Endothelial cell of umbilical vein (primary cell): Measurements from ENCODE around the gene KLHL17. TPM values are rescaled to one million over a fixed set of nuclear protein-coding genes. Genes with fewer than 3 reads are reported as not detected.

Experiments
- BruUV-seq: library from RNA; stranded (reverse); fragments of 400-500 nt; replicated peaks from 2 replicates; lab custom pipeline; 2021; lab: Mats Ljungman, UMichigan
- CTCF ChIA-PET: fragments of 300-600, 350-600 bp; sonication (Branson Sonifier 250); formaldehyde crosslinking; loops from one replicate; lab custom pipeline; 2021; ENCODE audit warnings: antibody characterized with exemption, inconsistent platforms; lab: Charles Lee
- POLR2A ChIA-PET: fragments of 300-600, 350-600 bp; sonication (Branson Sonifier 250); formaldehyde crosslinking; loops from one replicate; lab custom pipeline; 2021; ENCODE audit warnings: antibody characterized with exemption, inconsistent platforms; lab: Charles Lee
- DNase-seq: peaks from one replicate; pipeline ENCODE4 v3.0.0-alpha.2; 2011; ENCODE audit warnings: low read depth, low spot score
- FAIRE-seq: peaks from 2 replicates; lab custom pipeline; 2011; peaks lifted over from hg19 to GRCh38; lab: Jason Lieb, UNC
- H2AFZ ChIP-seq: 2 replicates; pipeline ENCODE4 v1.6.0; 2012; ENCODE audit warnings: low read depth, low read length, control low read depth, inconsistent platforms
- H3K27ac ChIP-seq: 2 replicates; pipeline ENCODE4 v1.5.1; 2011; ENCODE audit warnings: low read depth, mild to moderate bottlenecking, control low read depth, low read length, moderate library complexity; ENCODE audit not compliant: insufficient read depth
- H3K27me3 ChIP-seq, 2 experiments: 2 replicates each; pipeline versions ENCODE4 v1.6.0 to v1.6.1; 2011; ENCODE audit warnings: low read length in 2 of 2, mixed read lengths in 1 of 2; ENCODE audit not compliant: control insufficient read depth in 2 of 2, insufficient read depth in 2 of 2
- H3K36me3 ChIP-seq, 2 experiments: 2 replicates in 1 of 2; 3 replicates in 1 of 2; pipeline ENCODE4 v1.5.1; 2011; ENCODE audit warnings: low read length in 2 of 2, mild to moderate bottlenecking in 1 of 2, moderate library complexity in 1 of 2; ENCODE audit not compliant: control insufficient read depth in 2 of 2, insufficient read depth in 2 of 2; ENCODE audit errors: extremely low read depth in 1 of 2
- H3K4me1 ChIP-seq: 3 replicates; pipeline ENCODE4 v1.5.1; 2011; ENCODE audit warnings: mild to moderate bottlenecking, low read length; ENCODE audit not compliant: control insufficient read depth, insufficient read depth; ENCODE audit errors: extremely low read depth
- H3K4me2 ChIP-seq: 2 replicates; pipeline ENCODE4 v1.6.1; 2011; ENCODE audit warnings: low read length, control low read depth, mixed read lengths; ENCODE audit not compliant: insufficient read depth
- H3K4me3 ChIP-seq, 3 experiments: fragments of 200-600 bp in 1 of 3; sonication (generic), shearing (Covaris generic) in 1 of 3; replicated peaks in 1 of 3; 2 replicates each; pipeline ENCODE4 v1.5.1; 2011 to 2016; ENCODE audit warnings: control low read depth in 3 of 3, low read length in 3 of 3, mild to moderate bottlenecking in 2 of 3, inconsistent platforms in 1 of 3, low read depth in 1 of 3, moderate library complexity in 1 of 3; ENCODE audit not compliant: insufficient read depth in 1 of 3
- H3K79me2 ChIP-seq: 2 replicates; pipeline ENCODE4 v1.6.0; 2012; ENCODE audit warnings: low read length, inconsistent platforms; ENCODE audit not compliant: control insufficient read depth, insufficient read depth
- H3K9ac ChIP-seq: replicated peaks from 2 replicates; pipeline ENCODE3; 2011; ENCODE audit warnings: low read length, control low read depth; ENCODE audit not compliant: insufficient read depth; ENCODE audit errors: extremely low read depth
- H3K9me1 ChIP-seq: replicated peaks from 3 replicates; pipeline ENCODE4 v1.6.0; 2011; ENCODE audit warnings: mild to moderate bottlenecking, low read length; ENCODE audit not compliant: control insufficient read depth, insufficient read depth; ENCODE audit errors: extremely low read depth
- H3K9me3 ChIP-seq: replicated peaks from 2 replicates; pipeline ENCODE4 v1.5.1; 2012; ENCODE audit warnings: low read length, inconsistent platforms; ENCODE audit not compliant: control insufficient read depth, insufficient read depth
- H4K20me1 ChIP-seq: replicated peaks from 2 replicates; pipeline ENCODE3; 2011; ENCODE audit warnings: mild to moderate bottlenecking, low read length; ENCODE audit not compliant: control insufficient read depth, insufficient read depth; ENCODE audit errors: extremely low read depth
- CTCF ChIP-seq, 2 donors: IDR thresholded peaks; 1 replicate in 1 of 2; 2 replicates in 1 of 2; pipeline ENCODE4 v1.5.1; 2011; ENCODE audit warnings: low read length in 2 of 2, mild to moderate bottlenecking in 2 of 2, moderate library complexity in 2 of 2, control low read depth in 1 of 2, inconsistent platforms in 1 of 2, low read depth in 1 of 2; ENCODE audit not compliant: insufficient read depth in 1 of 2; ENCODE audit errors: extremely low read depth in 1 of 2
- EZH2 ChIP-seq: IDR thresholded peaks from 2 replicates; pipeline ENCODE4 v1.6.1; 2012; ENCODE audit warnings: borderline replicate concordance, low read depth, mild to moderate bottlenecking, moderate library complexity, low read length, inconsistent platforms; ENCODE audit not compliant: severe bottlenecking
- FOS ChIP-seq: IDR thresholded peaks from 2 replicates; pipeline ENCODE4 v1.6.1; 2011; ENCODE audit warnings: mild to moderate bottlenecking, low read length, moderate library complexity, borderline replicate concordance; ENCODE audit not compliant: insufficient read depth
- GATA2 ChIP-seq: IDR thresholded peaks from 2 replicates; pipeline ENCODE4 v1.7.0; 2011; ENCODE audit warnings: low read depth, mild to moderate bottlenecking, moderate library complexity, mixed read lengths, low read length; ENCODE audit not compliant: insufficient read length, insufficient read depth
- JUN ChIP-seq: IDR thresholded peaks from 2 replicates; pipeline ENCODE4 v1.6.1; 2011; ENCODE audit warnings: borderline replicate concordance, low read depth; ENCODE audit not compliant: insufficient read length, insufficient read depth
- MAX ChIP-seq: IDR thresholded peaks from 2 replicates; pipeline ENCODE4 v1.6.1; 2011; ENCODE audit not compliant: insufficient read depth, insufficient read length
- MYC ChIP-seq: IDR thresholded peaks from one replicate; pipeline ENCODE4 v1.6.1; 2011; ENCODE audit warnings: mild to moderate bottlenecking, low read depth, low read length
- POLR2A ChIP-seq: IDR thresholded peaks from 2 replicates; pipeline ENCODE4 v1.6.1; 2012; ENCODE audit warnings: low read depth, mild to moderate bottlenecking, control low read depth, low read length
- POLR2AphosphoS5 ChIP-seq: IDR thresholded peaks from 2 replicates; pipeline ENCODE4 v1.6.1; 2012; ENCODE audit warnings: low read depth, mild to moderate bottlenecking, control low read depth, low read length, moderate library complexity; ENCODE audit not compliant: insufficient read depth
- dilution Hi-C: fragments of 300-500 bp; cut with MboI; formaldehyde crosslinking; loops from one replicate; pipeline ENCODE4 v1.15.0; 2019; ENCODE audit warnings: low sequenced_read_pairs; ENCODE audit not compliant: extremely low pct_ligation_motif_present
- intact Hi-C: fragments of 100-400 bp; cut with micrococcal nuclease; formaldehyde crosslinking; loops from one replicate; pipeline ENCODE4 v1.10.0; 2022
- polyA plus RNA-seq, 4 experiments: library from polyadenylated mRNA; depleted of rRNA in 3 of 4; stranded (reverse) in 3 of 4; unstranded in 1 of 4; fragments of >200 nt; gene quantifications; 2 replicates each; pipeline versions ENCODE4 v1.2.1 to v1.2.3, GENCODE V29; 2011 to 2012; ENCODE audit warnings: missing spikeins in 1 of 4
- total RNA-seq: library from RNA; stranded (reverse); gene quantifications from 2 replicates; pipeline ENCODE4 v1.2.3, GENCODE V29; 2021

KLHL17 gene
- total and polyA plus RNA-seq, 2 donors (not counting 3 experiments of a cell fraction or from before 2014, with no cell fraction given) = 27.0 to 30.1 TPM

- no peak overlapping the region for H2AFZ ChIP-seq
- intact Hi-C loops (no loop called here), dilution Hi-C loops (no loop called here)
- TF ChIP-seq POLR2A (no peak), EZH2 (no peak), FOS (no peak), MYC (no peak), MAX (no peak), GATA2 (no peak), CTCF (IDR thresholded peaks at IDR 0.05; ENCODE audit: extremely low read depth in 1 of 2, insufficient read depth in 1 of 2, low read depth in 1 of 2, low read length in 2 of 2) (no peak), JUN (no peak), POLR2AphosphoS5 (no peak)
- peaks cover 3 to 10% of the 10 kb centered on the region in 2 experiments for H3K27me3 ChIP-seq
- no peak for FAIRE-seq
- H3K4me2 ChIP-seq = no peak overlapping the region
- no peak for DNase-seq
- H4K20me1 ChIP-seq = no peaks in the 10 kb centered on the region
- H3K9me3 ChIP-seq = no peaks in the 10 kb centered on the region
- H3K79me2 ChIP-seq = no peaks in the 10 kb centered on the region
- H3K36me3 ChIP-seq = no peaks in the 10 kb centered on the region
- no peak overlapping the region for H3K27ac ChIP-seq
- POLR2A ChIA-PET = interaction anchor here (0.7 kb wide), 1 partner anchor 17 kb away, joined by 3 read pairs; no protein-coding TSS in a partner anchor
- BruUV-seq = no TSS peak
- no peaks in the 10 kb centered on the region for H3K4me1 ChIP-seq
- CTCF ChIA-PET = interaction anchor here (1.1 kb wide), 1 partner anchor 10 kb away, joined by 3 read pairs; no protein-coding TSS in a partner anchor
- H3K9me1 ChIP-seq = no peaks in the 10 kb centered on the region
- no peak overlapping the region for H3K4me3 ChIP-seq
- no peak overlapping the region for H3K9ac ChIP-seq
These were observed 45.5 kb upstream of the KLHL17 start for GRCh38 chr1:914891-915280.
